ENCODE data around the gene CSNK2B. TPM values are rescaled to one million over a fixed set of nuclear protein-coding genes. Genes with fewer than 3 reads are reported as not detected.

Gene CSNK2B
- total RNA-seq = 84.3 and 95.2 TPM in 2 replicates

GRCh38 chr6:31665501-31666336 is at the start of gene CSNK2B:
TSS of gene CSNK2B (plus strand) at chr6:31666080. CDS start at chr6:31666832, 752 bp downstream.

GRCh38 chr6:31620586-31621319 is 45.1 kb upstream of the CSNK2B start, which contains the start of gene PRRC2A:
TSS of gene PRRC2A (plus strand) at chr6:31620715. CDS start at chr6:31622790, 2,075 bp downstream.

GRCh38 chr6:31655349-31656237 is 10.3 kb upstream of the CSNK2B start, which contains the start of gene APOM:
TSS of gene APOM (plus strand) at chr6:31655894. CDS start at chr6:31655967, 73 bp downstream.

GRCh38 chr6:31660381-31661261 is 5.3 kb upstream of the CSNK2B start, which contains the start of gene C6orf47:
TSS of gene C6orf47 (minus strand) at chr6:31660778. CDS start at chr6:31659947, 831 bp downstream.

GRCh38 chr6:31664790-31665500 is 935 bp upstream of the CSNK2B start, which contains the start of gene GPANK1:
TSS of gene GPANK1 (minus strand) at chr6:31664997. CDS start at chr6:31664478, 519 bp downstream.

GRCh38 chr6:31669676-31670075 is 3.8 kb downstream of the CSNK2B start, which contains the start of gene LY6G5B:
TSS of gene LY6G5B (plus strand) at chr6:31669976. CDS start at chr6:31670951, 975 bp downstream.

GRCh38 chr6:31680226-31681134 is 14.6 kb downstream of the CSNK2B start, which contains the start of gene LY6G5C:
TSS of gene LY6G5C (minus strand) at chr6:31681067. CDS start at chr6:31680373, 694 bp downstream.

GRCh38 chr6:31702819-31703716 is 37.2 kb downstream of the CSNK2B start, which contains the start of gene ABHD16A:
TSS of gene ABHD16A (minus strand) at chr6:31703324. CDS start at chr6:31703281, 43 bp downstream.

GRCh38 chr6:31706599-31706998 is 40.7 kb downstream of the CSNK2B start, which contains the start of gene LY6G6F:
TSS of gene LY6G6F (plus strand) at chr6:31706866. CDS start at chr6:31706907, 41 bp downstream.

GRCh38 chr6:31715022-31715958 is 49.4 kb downstream of the CSNK2B start, which contains the start of gene LY6G6D:
TSS of gene LY6G6D (plus strand) at chr6:31715348. CDS start at chr6:31715356, 8 bp downstream.

Other genes starting within 250 kb of the CSNK2B start
- 23.4 and 50.3 TPM in 2 replicates for gene MICB, start 167.9 kb upstream of the CSNK2B start, total RNA-seq
- gene MCCD1, start 137.1 kb upstream of the CSNK2B start, total RNA-seq = not detected in 2 replicates
- 354 and 456 TPM in 2 replicates for gene DDX39B, start 124.1 kb upstream of the CSNK2B start, total RNA-seq
- gene ATP6V1G2, start 119.5 kb upstream of the CSNK2B start, total RNA-seq = 0.97 and 2.0 TPM in 2 replicates
- gene NFKBIL1, start 118.5 kb upstream of the CSNK2B start, total RNA-seq = 25.3 and 26.9 TPM in 2 replicates
- not detected in 2 replicates for gene LTA, start 93.8 kb upstream of the CSNK2B start, total RNA-seq
- gene TNF, start 90.5 kb upstream of the CSNK2B start, total RNA-seq = under 0.01 TPM in 1 of 2 replicates, not detected in the other
- gene LTB, start 83.7 kb upstream of the CSNK2B start, total RNA-seq = 3.2 and 6.7 TPM in 2 replicates
- 0.32 TPM in 1 of 2 replicates, not detected in the other for gene LST1, start 79.8 kb upstream of the CSNK2B start, total RNA-seq
- gene NCR3, start 73.1 kb upstream of the CSNK2B start, total RNA-seq = not detected in 2 replicates
- not detected in 2 replicates for gene AIF1, start 50.8 kb upstream of the CSNK2B start, total RNA-seq
- 22.2 and 24.0 TPM in 2 replicates for gene PRRC2A, start 45.4 kb upstream of the CSNK2B start, total RNA-seq
- gene BAG6, start 13.4 kb upstream of the CSNK2B start, total RNA-seq = 90.4 and 110 TPM in 2 replicates
- gene APOM, start 10.2 kb upstream of the CSNK2B start, total RNA-seq = 0.30 TPM in 1 of 2 replicates, not detected in the other
- 18.8 and 21.1 TPM in 2 replicates for gene C6orf47, start 5.3 kb upstream of the CSNK2B start, total RNA-seq
- gene GPANK1, start 1.1 kb upstream of the CSNK2B start, total RNA-seq = 10.2 and 10.7 TPM in 2 replicates
- 0.97 and 1.7 TPM in 2 replicates for gene LY6G5B, start 3.9 kb downstream of the CSNK2B start, total RNA-seq
- gene LY6G5C, start 15.0 kb downstream of the CSNK2B start, total RNA-seq = under 0.01 and 2.7 TPM in 2 replicates
- 41.3 and 51.1 TPM in 2 replicates for gene ABHD16A, start 37.2 kb downstream of the CSNK2B start, total RNA-seq
- gene LY6G6F, start 40.8 kb downstream of the CSNK2B start, total RNA-seq = not detected in 2 replicates
- not detected in 2 replicates for gene LY6G6D, start 49.3 kb downstream of the CSNK2B start, total RNA-seq
- not detected in 2 replicates for gene LY6G6C, start 55.7 kb downstream of the CSNK2B start, total RNA-seq
- not detected in 2 replicates for gene MPIG6B, start 57.3 kb downstream of the CSNK2B start, total RNA-seq
- 68.5 and 79.6 TPM in 2 replicates for gene DDAH2, start 63.2 kb downstream of the CSNK2B start, total RNA-seq
- gene CLIC1, start 70.5 kb downstream of the CSNK2B start, total RNA-seq = 865 and 1,138 TPM in 2 replicates
- 7.1 and 7.9 TPM in 2 replicates for gene MSH5, start 73.9 kb downstream of the CSNK2B start, total RNA-seq
- 0.65 TPM in 1 of 2 replicates, not detected in the other for gene SAPCD1, start 96.6 kb downstream of the CSNK2B start, total RNA-seq
- gene VWA7, start 111.2 kb downstream of the CSNK2B start, total RNA-seq = not detected in 2 replicates
- 50.3 and 57.1 TPM in 2 replicates for gene VARS1, start 129.7 kb downstream of the CSNK2B start, total RNA-seq
- gene LSM2, start 140.9 kb downstream of the CSNK2B start, total RNA-seq = 57.2 and 65.0 TPM in 2 replicates
- gene HSPA1L, start 149.2 kb downstream of the CSNK2B start, total RNA-seq = 0.76 and 0.97 TPM in 2 replicates
- 43.5 and 61.9 TPM in 2 replicates for gene HSPA1A, start 149.5 kb downstream of the CSNK2B start, total RNA-seq
- gene HSPA1B, start 161.7 kb downstream of the CSNK2B start, total RNA-seq = 60.1 and 104 TPM in 2 replicates
- gene NEU1, start 196.7 kb downstream of the CSNK2B start, total RNA-seq = 58.1 and 93.8 TPM in 2 replicates
- 0.15 and 0.32 TPM in 2 replicates for gene SLC44A4, start 212.9 kb downstream of the CSNK2B start, total RNA-seq
- 36.4 and 43.8 TPM in 2 replicates for gene EHMT2, start 231.6 kb downstream of the CSNK2B start, total RNA-seq
- 2.6 and 2.9 TPM in 2 replicates for gene ZBTB12, start 236.0 kb downstream of the CSNK2B start, total RNA-seq